Inflammatory macrophage treated with lipopolysaccharide for 4 hours (primary cell): Measurements from ENCODE around the gene NAMPT.
"Not testable (repeated sequence)": the region's sequence is repeated elsewhere in the genome, so short reads cannot be mapped to it uniquely, and the experiment has no call there.

ENCODE experiments used
- DNase-seq: peaks from one replicate; pipeline ENCODE4 v3.0.0-alpha.2; 2020

The NAMPT gene

GRCh38 chr7:106284714-106285050 lies at the start of gene NAMPT:
Gene NAMPT, minus strand, starts transcription at chr7:106284983. Its CDS starts 99 bp downstream, at chr7:106284884.
- DNase-seq: no peak

- no peak for DNase-seq
Observed at GRCh38 chr7:106332201-106332600, 47.4 kb upstream of the NAMPT start.

- no peak for DNase-seq
Observed at GRCh38 chr7:106331441-106332175, 46.8 kb upstream of the NAMPT start.

- DNase-seq: peak; percentile 48
Observed at GRCh38 chr7:106329971-106330733, 45.4 kb upstream of the NAMPT start.

GRCh38 chr7:106329408-106329807 lies 44.6 kb upstream of the NAMPT start:
- DNase-seq: no peak

- no peak for DNase-seq
Observed at GRCh38 chr7:106327538-106328481, 43.0 kb upstream of the NAMPT start.

GRCh38 chr7:106326594-106327537 lies 42.1 kb upstream of the NAMPT start:
- no peak for DNase-seq

GRCh38 chr7:106324509-106324908 lies 39.7 kb upstream of the NAMPT start:
- DNase-seq: not testable (repeated sequence)

- DNase-seq: not testable (repeated sequence)
Observed at GRCh38 chr7:106320254-106320770, 35.5 kb upstream of the NAMPT start.

- no peak for DNase-seq
Observed at GRCh38 chr7:106318482-106318881, 33.7 kb upstream of the NAMPT start.

GRCh38 chr7:106317971-106318370 lies 33.2 kb upstream of the NAMPT start:
- no peak for DNase-seq

- no peak for DNase-seq
Observed at GRCh38 chr7:106316947-106317346, 32.2 kb upstream of the NAMPT start.

GRCh38 chr7:106314875-106315274 lies 30.1 kb upstream of the NAMPT start:
- no peak for DNase-seq

GRCh38 chr7:106313966-106314365 lies 29.2 kb upstream of the NAMPT start:
- DNase-seq: peak; percentile 97

GRCh38 chr7:106313456-106313901 lies 28.7 kb upstream of the NAMPT start:
- DNase-seq: peak; percentile 27

- no peak for DNase-seq
Observed at GRCh38 chr7:106312906-106313305, 28.1 kb upstream of the NAMPT start.

GRCh38 chr7:106312099-106312871 lies 27.5 kb upstream of the NAMPT start:
- no peak for DNase-seq

- peak; percentile 58 for DNase-seq
Observed at GRCh38 chr7:106309362-106309761, 24.6 kb upstream of the NAMPT start.

GRCh38 chr7:106306256-106306655 lies 21.5 kb upstream of the NAMPT start:
- no peak for DNase-seq

GRCh38 chr7:106305732-106306131 lies 20.9 kb upstream of the NAMPT start:
- DNase-seq: no peak

- peak; percentile 31 for DNase-seq
Observed at GRCh38 chr7:106304568-106304967, 19.8 kb upstream of the NAMPT start.
